Globus pallidus (tissue), 1 donor: ENCODE results near the gene ATOSA.

Experiments used
- DNase-seq: peaks from one replicate; pipeline ENCODE4 v3.0.0-alpha.2; 2015; ENCODE audit warnings: low spot score

The ATOSA gene

GRCh38 chr15:52651114-52651513, 28.1 kb downstream of the ATOSA start:
- no peak for DNase-seq

GRCh38 chr15:52649686-52650085, 29.5 kb downstream of the ATOSA start:
- DNase-seq = no peak

- DNase-seq = no peak
Measured at GRCh38 chr15:52645916-52646315, 33.3 kb downstream of the ATOSA start.

- no peak for DNase-seq
Measured at GRCh38 chr15:52642386-52643361, 36.5 kb downstream of the ATOSA start.

GRCh38 chr15:52636459-52636858, 42.7 kb downstream of the ATOSA start:
- no peak for DNase-seq

GRCh38 chr15:52635908-52636307, 43.3 kb downstream of the ATOSA start:
- DNase-seq = no peak
